ENCODE data around the gene COLEC11.

The COLEC11 gene

DNA sequence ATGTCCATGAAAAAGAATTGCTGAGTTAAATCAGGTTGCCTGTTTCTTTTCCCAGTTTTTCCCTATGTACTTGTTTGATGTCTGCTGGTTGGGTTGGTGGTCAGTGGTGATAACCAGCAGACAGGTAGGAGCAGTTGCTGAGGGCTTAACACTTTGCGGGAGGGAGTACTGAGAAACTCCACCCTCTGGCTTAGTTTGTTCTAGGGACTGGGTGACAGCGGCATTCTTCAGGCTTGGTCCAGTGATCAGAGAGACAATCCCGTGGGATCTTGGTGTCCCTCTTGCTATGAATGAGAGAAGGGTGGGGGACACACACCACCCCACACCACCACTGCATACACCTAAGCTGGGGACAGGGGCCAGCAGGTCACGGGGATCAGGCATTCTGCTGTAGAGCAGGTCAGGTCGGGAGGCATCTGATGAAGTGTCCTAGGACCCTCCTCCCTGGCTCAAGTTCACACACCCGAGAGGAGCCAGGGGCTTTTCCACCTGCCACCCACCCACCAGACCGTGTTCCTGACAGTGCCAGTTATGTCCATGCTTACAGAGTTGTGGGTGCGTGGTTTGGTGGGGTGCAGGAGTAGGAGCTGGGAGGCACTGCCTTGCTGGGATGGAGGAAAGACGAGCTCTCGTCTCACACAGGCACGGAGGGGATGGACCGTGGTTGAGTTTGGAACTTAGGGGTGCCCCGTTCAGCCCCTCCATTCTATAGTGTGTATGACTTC is 41.8 kb downstream of the COLEC11 start:
- Histone ChIP-seq H3K9me3 (ENCODE audit: control insufficient read depth, insufficient read depth, low read depth, low read length) (no peaks in the 10 kb centered on the region), H3K4me3 (ENCODE audit: low read depth, low read length) (no peak overlapping the region), H3K27ac (ENCODE audit: extremely low read depth, low read depth, low read length) (no peak overlapping the region), H3K4me1 (ENCODE audit: control insufficient read depth, insufficient read depth, low read length) (no peaks in the 10 kb centered on the region), H3K36me3 (ENCODE audit: control insufficient read depth in 2 of 2, insufficient read depth in 1 of 2, low read length in 2 of 2) (no peaks in the 10 kb centered on the region)
- CTCF ChIA-PET, result interaction anchor here (0.6 kb wide), 1 partner anchor 8 kb away, joined by 3 read pairs; no protein-coding TSS in a partner anchor
- POLR2A ChIA-PET, result no interaction called here
- TF ChIP-seq ZNF791 (tag by site-specific recombination; IDR thresholded peaks at IDR 0.05) (no peak), ZNF548 (tag by site-specific recombination; IDR thresholded peaks at IDR 0.05) (no peak), ZNF560 (tag by site-specific recombination; IDR thresholded peaks at IDR 0.05; ENCODE audit: borderline replicate concordance) (no peak), ZNF521 (tag by site-specific recombination; IDR thresholded peaks at IDR 0.05) (no peak), ZNF561 (tag by site-specific recombination; IDR thresholded peaks at IDR 0.05; ENCODE audit: borderline replicate concordance) (no peak), ZNF335 (tag by site-specific recombination; conservative IDR thresholded peaks at IDR 0.05) (no peak), ZNF221 (tag by site-specific recombination; IDR thresholded peaks at IDR 0.05; ENCODE audit: borderline replicate concordance) (no peak), YY1 (tag by site-specific recombination; IDR thresholded peaks at IDR 0.05) (no peak), SP2 (tag by site-specific recombination; IDR thresholded peaks at IDR 0.05) (no peak), ZNF350 (tag by site-specific recombination; IDR thresholded peaks at IDR 0.05) (no peak), ZNF423 (tag by site-specific recombination; IDR thresholded peaks at IDR 0.05) (no peak), ATF2 (tag by site-specific recombination; IDR thresholded peaks at IDR 0.05; ENCODE audit: low read depth) (no peak), ZNF660 (tag by site-specific recombination; IDR thresholded peaks at IDR 0.05) (no peak), ZNF202 (tag by site-specific recombination; IDR thresholded peaks at IDR 0.05; ENCODE audit: borderline replicate concordance) (no peak)
- TF ChIP-seq, protein P1, sequence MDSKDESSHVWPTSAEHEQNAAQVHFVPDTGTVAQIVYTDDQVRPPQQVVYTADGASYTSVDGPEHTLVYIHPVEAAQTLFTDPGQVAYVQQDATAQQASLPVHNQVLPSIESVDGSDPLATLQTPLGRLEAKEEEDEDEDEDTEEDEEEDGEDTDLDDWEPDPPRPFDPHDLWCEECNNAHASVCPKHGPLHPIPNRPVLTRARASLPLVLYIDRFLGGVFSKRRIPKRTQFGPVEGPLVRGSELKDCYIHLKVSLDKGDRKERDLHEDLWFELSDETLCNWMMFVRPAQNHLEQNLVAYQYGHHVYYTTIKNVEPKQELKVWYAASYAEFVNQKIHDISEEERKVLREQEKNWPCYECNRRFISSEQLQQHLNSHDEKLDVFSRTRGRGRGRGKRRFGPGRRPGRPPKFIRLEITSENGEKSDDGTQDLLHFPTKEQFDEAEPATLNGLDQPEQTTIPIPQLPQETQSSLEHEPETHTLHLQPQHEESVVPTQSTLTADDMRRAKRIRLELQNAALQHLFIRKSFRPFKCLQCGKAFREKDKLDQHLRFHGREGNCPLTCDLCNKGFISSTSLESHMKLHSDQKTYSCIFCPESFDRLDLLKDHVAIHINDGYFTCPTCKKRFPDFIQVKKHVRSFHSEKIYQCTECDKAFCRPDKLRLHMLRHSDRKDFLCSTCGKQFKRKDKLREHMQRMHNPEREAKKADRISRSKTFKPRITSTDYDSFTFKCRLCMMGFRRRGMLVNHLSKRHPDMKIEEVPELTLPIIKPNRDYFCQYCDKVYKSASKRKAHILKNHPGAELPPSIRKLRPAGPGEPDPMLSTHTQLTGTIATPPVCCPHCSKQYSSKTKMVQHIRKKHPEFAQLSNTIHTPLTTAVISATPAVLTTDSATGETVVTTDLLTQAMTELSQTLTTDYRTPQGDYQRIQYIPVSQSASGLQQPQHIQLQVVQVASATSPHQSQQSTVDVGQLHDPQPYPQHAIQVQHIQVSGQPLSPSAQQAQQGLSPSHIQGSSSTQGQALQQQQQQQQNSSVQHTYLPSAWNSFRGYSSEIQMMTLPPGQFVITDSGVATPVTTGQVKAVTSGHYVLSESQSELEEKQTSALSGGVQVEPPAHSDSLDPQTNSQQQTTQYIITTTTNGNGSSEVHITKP (tag by site-specific recombination; IDR thresholded peaks at IDR 0.05), result no peak
- TF ChIP-seq, protein P2, sequence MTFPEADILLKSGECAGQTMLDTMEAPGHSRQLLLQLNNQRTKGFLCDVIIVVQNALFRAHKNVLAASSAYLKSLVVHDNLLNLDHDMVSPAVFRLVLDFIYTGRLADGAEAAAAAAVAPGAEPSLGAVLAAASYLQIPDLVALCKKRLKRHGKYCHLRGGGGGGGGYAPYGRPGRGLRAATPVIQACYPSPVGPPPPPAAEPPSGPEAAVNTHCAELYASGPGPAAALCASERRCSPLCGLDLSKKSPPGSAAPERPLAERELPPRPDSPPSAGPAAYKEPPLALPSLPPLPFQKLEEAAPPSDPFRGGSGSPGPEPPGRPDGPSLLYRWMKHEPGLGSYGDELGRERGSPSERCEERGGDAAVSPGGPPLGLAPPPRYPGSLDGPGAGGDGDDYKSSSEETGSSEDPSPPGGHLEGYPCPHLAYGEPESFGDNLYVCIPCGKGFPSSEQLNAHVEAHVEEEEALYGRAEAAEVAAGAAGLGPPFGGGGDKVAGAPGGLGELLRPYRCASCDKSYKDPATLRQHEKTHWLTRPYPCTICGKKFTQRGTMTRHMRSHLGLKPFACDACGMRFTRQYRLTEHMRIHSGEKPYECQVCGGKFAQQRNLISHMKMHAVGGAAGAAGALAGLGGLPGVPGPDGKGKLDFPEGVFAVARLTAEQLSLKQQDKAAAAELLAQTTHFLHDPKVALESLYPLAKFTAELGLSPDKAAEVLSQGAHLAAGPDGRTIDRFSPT (tag by site-specific recombination; IDR thresholded peaks at IDR 0.05), result no peak
- TF ChIP-seq, protein P3, sequence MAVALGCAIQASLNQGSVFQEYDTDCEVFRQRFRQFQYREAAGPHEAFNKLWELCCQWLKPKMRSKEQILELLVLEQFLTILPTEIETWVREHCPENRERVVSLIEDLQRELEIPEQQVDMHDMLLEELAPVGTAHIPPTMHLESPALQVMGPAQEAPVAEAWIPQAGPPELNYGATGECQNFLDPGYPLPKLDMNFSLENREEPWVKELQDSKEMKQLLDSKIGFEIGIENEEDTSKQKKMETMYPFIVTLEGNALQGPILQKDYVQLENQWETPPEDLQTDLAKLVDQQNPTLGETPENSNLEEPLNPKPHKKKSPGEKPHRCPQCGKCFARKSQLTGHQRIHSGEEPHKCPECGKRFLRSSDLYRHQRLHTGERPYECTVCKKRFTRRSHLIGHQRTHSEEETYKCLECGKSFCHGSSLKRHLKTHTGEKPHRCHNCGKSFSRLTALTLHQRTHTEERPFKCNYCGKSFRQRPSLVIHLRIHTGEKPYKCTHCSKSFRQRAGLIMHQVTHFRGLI (tag by site-specific recombination; IDR thresholded peaks at IDR 0.05), result no peak

All from HEK293 (cell line).